Thymus (tissue), 11 donors: Measurements from ENCODE around the gene STPG1. TPM values are rescaled to one million over a fixed set of nuclear protein-coding genes. Genes with fewer than 3 reads are reported as not detected.

Experiments used
- DNase-seq, 9 donors: peaks; one replicate each; pipeline ENCODE4 v3.0.0-alpha.2; 2013; ENCODE audit warnings: low spot score in 9 of 9, low read depth in 6 of 9, missing footprints in 1 of 9
- H3K27ac ChIP-seq, 2 donors: one replicate each; pipeline ENCODE4 v1.5.1; 2013; ENCODE audit warnings: control low read depth in 1 of 2, low read depth in 1 of 2, low read length in 1 of 2, mild to moderate bottlenecking in 1 of 2, moderate library complexity in 1 of 2
- H3K27me3 ChIP-seq, 2 donors: one replicate each; pipeline ENCODE4 v1.5.1; 2013; ENCODE audit warnings: low read length in 1 of 2; ENCODE audit not compliant: control insufficient read depth in 2 of 2, insufficient read depth in 1 of 2
- H3K36me3 ChIP-seq, 2 donors: one replicate each; pipeline ENCODE4 v1.5.1; 2013; ENCODE audit warnings: low read length in 1 of 2, mild to moderate bottlenecking in 1 of 2, moderate library complexity in 1 of 2; ENCODE audit not compliant: control insufficient read depth in 2 of 2, insufficient read depth in 2 of 2
- H3K4me1 ChIP-seq, 2 donors: one replicate each; pipeline ENCODE4 v1.5.1; 2013; ENCODE audit warnings: low read length in 2 of 2; ENCODE audit not compliant: control insufficient read depth in 2 of 2, insufficient read depth in 2 of 2
- H3K4me3 ChIP-seq, 2 donors: one replicate each; pipeline ENCODE4 v1.5.1; 2013; ENCODE audit warnings: low read length in 2 of 2, control low read depth in 1 of 2, mild to moderate bottlenecking in 1 of 2
- H3K9me3 ChIP-seq, 2 donors: one replicate each; pipeline ENCODE4 v1.5.1; 2013; ENCODE audit warnings: low read length in 1 of 2, mild to moderate bottlenecking in 1 of 2; ENCODE audit not compliant: control insufficient read depth in 2 of 2, insufficient read depth in 1 of 2
- WGBS: extraction: QIAGEN DNeasy Blood & Tissue Kit; methylation state at CpG from one replicate; pipeline ENCODE4 v1.1.7; 2013; 5-methylcytosine and 5-hydroxymethylcytosine counted together
- polyA plus RNA-seq: library from polyadenylated mRNA; stranded (reverse); fragments of 200-250 nt; gene quantifications from one replicate; pipeline ENCODE4 v1.2.3, GENCODE V29; 2013
- total RNA-seq: library from RNA; stranded (reverse); fragments of 120-200 nt; gene quantifications from one replicate; pipeline ENCODE4 v1.2.4, GENCODE V29; 2013
- donor health status: healthy.

Gene STPG1
- total and polyA plus RNA-seq, 2 donors: 3.3 to 3.5 TPM

DNA sequence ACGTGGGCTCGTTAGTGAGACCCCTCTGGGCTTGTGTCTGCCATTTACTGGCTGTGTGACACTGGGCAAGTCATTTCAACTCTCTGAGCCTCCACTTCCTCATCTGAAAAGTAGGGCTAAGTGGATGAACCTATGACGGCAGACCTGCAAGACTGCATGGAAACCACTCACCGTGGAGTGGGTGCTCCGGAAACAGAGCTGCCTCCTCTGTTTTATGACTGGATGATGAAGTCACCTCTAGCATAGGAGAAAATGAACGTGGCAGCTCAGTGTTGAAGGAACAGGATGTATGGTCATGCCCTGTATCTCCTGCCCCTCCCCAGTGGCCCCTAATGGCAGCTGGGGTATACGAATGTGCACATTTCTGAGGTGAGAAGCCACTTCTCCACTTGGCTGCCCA is 40.5 kb downstream of the STPG1 start:
- peaks cover 0 to 2% of the 10 kb centered on the region in 2 donors for H3K36me3 ChIP-seq
- H3K4me1 ChIP-seq: peaks cover 0 to 2% of the 10 kb centered on the region in 2 donors
- H3K27me3 ChIP-seq: no peaks in the 10 kb centered on the region
- WGBS: 87% methylated on average over 7 of the region's 7 CpGs
- no peak for DNase-seq
- no peaks in the 10 kb centered on the region for H3K9me3 ChIP-seq
- H3K27ac ChIP-seq: peak overlapping the region in 1 of 2 donors; percentile 36
- H3K4me3 ChIP-seq: no peak overlapping the region

DNA sequence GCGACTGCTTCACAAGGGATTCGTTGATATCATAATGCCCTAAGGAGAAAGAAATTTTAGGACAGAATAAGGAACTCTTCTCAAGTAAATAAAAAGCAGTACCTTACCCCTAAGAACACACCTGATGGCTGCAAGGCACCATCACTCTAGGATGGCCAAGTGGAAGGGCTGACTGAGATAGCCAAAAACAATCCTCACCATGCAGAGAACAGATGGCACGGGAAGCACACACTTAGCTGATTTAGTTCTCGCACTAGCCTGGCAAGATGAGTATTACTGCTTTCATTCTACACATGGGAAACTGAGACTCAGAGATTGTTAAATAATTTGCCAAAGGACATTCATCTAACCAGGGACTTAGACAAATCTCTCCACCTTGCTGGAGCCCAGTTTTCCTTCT is 43.8 kb downstream of the STPG1 start:
- Histone ChIP-seq H3K4me3 (no peak overlapping the region), H3K27me3 (no peaks in the 10 kb centered on the region), H3K27ac (no peak overlapping the region), H3K9me3 (no peaks in the 10 kb centered on the region), H3K36me3 (peaks cover 0 to 2% of the 10 kb centered on the region in 2 donors), H3K4me1 (peaks cover 0 to 7% of the 10 kb centered on the region in 2 donors)
- no peak for DNase-seq
- WGBS: 97% methylated on average over 4 of the region's 4 CpGs

DNA sequence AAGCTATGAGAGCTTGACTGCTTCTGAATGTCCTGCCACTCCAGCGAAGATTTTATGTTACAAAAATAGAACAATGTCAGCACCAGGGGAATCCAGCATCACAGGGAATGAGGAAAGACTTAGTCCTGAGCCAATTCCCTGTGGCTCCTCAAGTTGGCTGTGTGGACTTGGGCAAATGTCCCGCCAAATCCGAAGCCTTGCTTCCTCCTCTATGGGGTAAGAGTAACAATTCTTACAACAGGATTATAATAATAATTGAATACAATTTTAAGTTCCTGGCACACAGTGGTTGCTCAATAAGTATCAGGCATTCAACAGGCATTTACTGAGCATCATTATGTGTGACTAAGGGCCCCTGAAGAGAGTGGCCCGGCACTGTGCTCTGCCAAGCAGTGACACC is 44.4 kb downstream of the STPG1 start:
- no peak overlapping the region for H3K4me3 ChIP-seq
- H3K27me3 ChIP-seq: no peaks in the 10 kb centered on the region
- no peak for DNase-seq
- H3K36me3 ChIP-seq: peaks cover 0 to 2% of the 10 kb centered on the region in 2 donors
- H3K9me3 ChIP-seq: no peaks in the 10 kb centered on the region
- H3K27ac ChIP-seq: no peak overlapping the region
- 99% methylated on average over 4 of the region's 4 CpGs for WGBS
- peaks cover 0 to 8% of the 10 kb centered on the region in 2 donors for H3K4me1 ChIP-seq

DNA sequence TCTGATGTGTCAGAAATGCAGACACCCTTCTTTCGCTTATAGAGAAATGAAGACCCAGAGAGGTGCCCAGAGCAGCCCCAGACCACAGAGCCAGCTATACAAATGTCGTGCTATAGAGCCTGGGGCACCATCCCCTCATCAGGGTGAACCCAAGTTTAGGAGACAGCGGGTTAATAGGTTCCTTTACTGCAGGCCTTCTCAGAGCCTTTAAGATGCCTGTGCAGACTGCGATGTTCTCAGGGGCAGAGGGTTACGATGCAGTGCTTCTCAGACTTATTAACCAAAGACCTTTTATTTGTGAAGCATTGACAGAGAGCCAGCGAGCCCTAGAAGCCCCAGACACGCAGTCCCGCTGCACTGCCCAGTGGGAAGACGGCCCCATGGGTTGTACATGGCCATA is 46.9 kb downstream of the STPG1 start:
- no peak for DNase-seq
- 98% methylated on average over 9 of the region's 9 CpGs for WGBS
- H3K27ac ChIP-seq: no peak overlapping the region

DNA sequence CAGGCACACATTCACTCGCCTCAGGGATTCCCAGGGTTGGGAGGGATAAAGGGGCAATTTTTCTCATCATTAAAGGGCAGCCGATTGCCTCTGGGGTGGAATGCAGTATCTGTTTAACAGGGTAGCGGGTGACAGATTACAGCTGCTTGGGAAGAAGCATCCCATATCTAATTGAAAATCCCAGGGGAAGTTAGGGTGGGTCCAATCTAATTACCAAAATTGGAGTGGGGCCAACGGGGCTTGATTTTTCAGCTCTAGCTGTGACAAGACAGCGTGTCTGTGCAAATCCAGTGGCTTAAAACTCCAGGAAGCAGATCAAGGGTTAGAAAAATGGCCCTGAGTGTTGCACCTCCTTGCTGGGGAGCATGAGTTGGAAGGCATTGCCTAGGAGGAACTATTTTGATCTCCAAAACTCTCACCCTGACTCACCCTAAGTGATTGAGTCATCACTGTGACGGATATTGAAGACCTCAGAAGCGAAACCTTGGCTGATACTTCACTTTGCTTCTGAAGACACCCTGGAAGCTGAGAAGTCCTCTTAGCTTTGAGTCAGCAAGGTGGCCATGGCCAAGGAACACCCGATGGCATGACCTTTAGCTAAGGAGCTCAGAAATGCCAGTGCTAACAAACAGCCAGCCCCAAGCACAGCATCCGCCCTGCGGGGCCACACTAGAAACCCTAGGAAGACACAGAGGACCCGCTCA is 48.5 kb downstream of the STPG1 start:
- H3K4me3 ChIP-seq: no peak overlapping the region
- H3K27me3 ChIP-seq: no peaks in the 10 kb centered on the region
- H3K4me1 ChIP-seq: peaks cover 0 to 8% of the 10 kb centered on the region in 2 donors
- H3K27ac ChIP-seq: peak overlapping the region in 1 of 2 donors; percentile 47
- 93% methylated on average over 11 of the region's 11 CpGs for WGBS
- peak in 1 of 9 donors; percentile 15 for DNase-seq
- no peaks in the 10 kb centered on the region for H3K36me3 ChIP-seq
- no peaks in the 10 kb centered on the region for H3K9me3 ChIP-seq

More for the DNA sequence above, 46.9 kb downstream of the STPG1 start:
- Histone ChIP-seq H3K4me3 (no peak overlapping the region), H3K4me1 (peaks cover 0 to 8% of the 10 kb centered on the region in 2 donors), H3K27me3 (no peaks in the 10 kb centered on the region), H3K9me3 (no peaks in the 10 kb centered on the region), H3K36me3 (no peaks in the 10 kb centered on the region)

DNA sequence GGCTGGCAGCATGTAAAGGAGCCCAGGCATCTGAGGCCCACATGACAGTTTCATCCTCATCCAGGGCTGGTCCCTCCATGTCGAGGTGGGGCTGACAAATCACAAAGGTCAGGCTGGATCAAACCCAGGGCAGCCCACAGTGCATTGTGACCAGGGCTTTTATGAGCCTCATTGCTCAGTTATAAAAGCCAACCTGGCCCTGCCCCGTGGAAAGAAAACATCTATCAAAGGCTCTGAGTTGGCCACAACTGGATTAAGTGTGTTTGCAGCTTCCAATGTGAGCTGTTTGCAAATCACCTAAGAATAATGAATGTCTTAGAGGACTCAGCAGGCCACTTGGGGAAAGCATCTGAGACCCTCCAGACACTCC is 49.0 kb downstream of the STPG1 start:
- no peak overlapping the region for H3K27ac ChIP-seq
- no peak for DNase-seq
- WGBS: 89% methylated on average over 2 of the region's 2 CpGs
- H3K27me3 ChIP-seq: no peaks in the 10 kb centered on the region
- H3K9me3 ChIP-seq: no peaks in the 10 kb centered on the region
- H3K4me3 ChIP-seq: no peak overlapping the region
- H3K4me1 ChIP-seq: peaks cover 0 to 8% of the 10 kb centered on the region in 2 donors
- no peaks in the 10 kb centered on the region for H3K36me3 ChIP-seq

DNA sequence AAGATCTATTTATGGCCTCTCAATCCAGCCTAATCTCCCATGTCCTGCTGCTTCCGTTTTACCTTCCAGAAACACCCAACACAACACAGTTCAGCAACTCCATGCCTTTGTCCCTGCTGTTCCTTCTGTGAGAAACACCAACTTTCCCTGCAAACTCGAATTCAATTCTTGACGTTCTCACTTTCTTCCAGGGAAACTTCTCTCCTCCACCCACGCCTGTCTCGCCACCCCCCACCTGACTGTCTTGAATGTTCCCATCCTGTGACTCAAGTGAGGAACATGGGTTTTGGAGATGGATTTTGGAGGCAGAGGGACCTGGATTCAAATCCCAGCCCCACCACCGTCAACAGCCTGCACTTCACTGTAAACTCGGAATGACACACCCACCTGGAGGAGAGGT is 49.6 kb downstream of the STPG1 start:
- no peak for DNase-seq
- Histone ChIP-seq H3K27me3 (no peaks in the 10 kb centered on the region), H3K4me3 (no peak overlapping the region), H3K27ac (no peak overlapping the region), H3K4me1 (peaks cover 0 to 8% of the 10 kb centered on the region in 2 donors), H3K9me3 (no peaks in the 10 kb centered on the region), H3K36me3 (no peaks in the 10 kb centered on the region)
- 96% methylated on average over 7 of the region's 7 CpGs for whole genome bisulfite sequencing

DNA sequence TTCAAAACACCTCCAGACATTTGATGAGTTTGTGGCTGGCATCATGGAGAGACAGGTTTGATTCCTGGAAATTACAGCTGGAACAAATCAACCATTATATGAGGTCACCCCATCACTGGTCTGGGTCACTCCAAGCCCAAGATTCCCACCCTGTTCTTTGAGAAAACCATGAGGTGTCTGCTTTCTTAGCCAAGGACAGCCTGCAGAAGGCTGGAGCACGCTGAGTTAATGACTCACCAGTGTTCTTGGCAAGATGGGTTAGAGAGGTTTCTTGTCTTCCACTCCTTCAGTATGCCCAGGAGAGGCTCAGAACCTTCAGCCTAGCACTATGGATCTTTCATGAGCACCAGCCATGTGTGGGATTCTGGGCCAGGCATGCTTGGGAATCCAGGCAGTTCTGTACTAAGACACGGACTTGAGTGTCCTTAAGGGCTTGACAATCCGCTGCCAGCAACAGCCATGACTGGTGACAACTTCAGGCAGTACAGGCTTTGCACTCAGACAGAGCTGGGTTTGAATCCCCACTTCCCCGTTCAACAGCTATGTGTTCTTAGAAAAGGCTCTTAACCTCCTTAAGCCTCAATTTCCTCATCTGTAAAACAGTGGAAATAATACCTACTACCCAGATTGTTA is 50.5 kb downstream of the STPG1 start:
- Histone ChIP-seq H3K4me1 (peaks cover 0 to 8% of the 10 kb centered on the region in 2 donors), H3K36me3 (peaks cover 0 to 3% of the 10 kb centered on the region in 2 donors), H3K4me3 (no peak overlapping the region), H3K9me3 (no peaks in the 10 kb centered on the region), H3K27ac (no peak overlapping the region), H3K27me3 (no peaks in the 10 kb centered on the region)
- 94% methylated on average over 4 of the region's 4 CpGs for WGBS
- no peak for DNase-seq

DNA sequence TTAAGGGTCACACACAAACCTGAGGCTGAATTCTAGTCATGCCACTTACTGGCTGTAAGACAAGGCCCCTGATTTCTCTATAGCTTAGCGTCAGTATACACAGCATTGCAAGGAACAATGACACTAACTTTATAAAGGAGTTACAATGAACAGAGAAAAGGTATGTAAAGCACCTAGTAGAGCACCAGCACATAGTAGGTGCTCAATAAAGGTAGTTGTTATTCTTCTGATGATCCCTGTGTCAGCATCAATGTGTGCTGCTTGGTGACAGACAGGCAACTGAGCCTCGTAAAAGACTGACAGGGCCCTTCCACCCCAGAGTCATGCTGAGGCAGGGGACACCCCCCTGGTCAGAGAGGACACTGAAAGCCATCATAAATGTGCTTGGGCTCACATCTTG is 51.2 kb downstream of the STPG1 start:
- 98% methylated on average over 2 of the region's 2 CpGs for WGBS
- peaks cover 0 to 8% of the 10 kb centered on the region in 2 donors for H3K4me1 ChIP-seq
- no peak overlapping the region for H3K27ac ChIP-seq
- no peaks in the 10 kb centered on the region for H3K27me3 ChIP-seq
- no peak for DNase-seq
- H3K4me3 ChIP-seq: no peak overlapping the region
- peaks cover 0 to 6% of the 10 kb centered on the region in 2 donors for H3K36me3 ChIP-seq
- H3K9me3 ChIP-seq: no peaks in the 10 kb centered on the region
